ENCODE measurements around the gene BEST1. TPM values are rescaled to one million over a fixed set of nuclear protein-coding genes. Genes with fewer than 3 reads are reported as not detected.
"Not testable (repeated sequence)": the region's sequence is repeated elsewhere in the genome, so short reads cannot be mapped to it uniquely, and the experiment has no call there.

The BEST1 gene
- total RNA-seq, 1 experiment from 2014 or later: 3.5 TPM

DNA sequence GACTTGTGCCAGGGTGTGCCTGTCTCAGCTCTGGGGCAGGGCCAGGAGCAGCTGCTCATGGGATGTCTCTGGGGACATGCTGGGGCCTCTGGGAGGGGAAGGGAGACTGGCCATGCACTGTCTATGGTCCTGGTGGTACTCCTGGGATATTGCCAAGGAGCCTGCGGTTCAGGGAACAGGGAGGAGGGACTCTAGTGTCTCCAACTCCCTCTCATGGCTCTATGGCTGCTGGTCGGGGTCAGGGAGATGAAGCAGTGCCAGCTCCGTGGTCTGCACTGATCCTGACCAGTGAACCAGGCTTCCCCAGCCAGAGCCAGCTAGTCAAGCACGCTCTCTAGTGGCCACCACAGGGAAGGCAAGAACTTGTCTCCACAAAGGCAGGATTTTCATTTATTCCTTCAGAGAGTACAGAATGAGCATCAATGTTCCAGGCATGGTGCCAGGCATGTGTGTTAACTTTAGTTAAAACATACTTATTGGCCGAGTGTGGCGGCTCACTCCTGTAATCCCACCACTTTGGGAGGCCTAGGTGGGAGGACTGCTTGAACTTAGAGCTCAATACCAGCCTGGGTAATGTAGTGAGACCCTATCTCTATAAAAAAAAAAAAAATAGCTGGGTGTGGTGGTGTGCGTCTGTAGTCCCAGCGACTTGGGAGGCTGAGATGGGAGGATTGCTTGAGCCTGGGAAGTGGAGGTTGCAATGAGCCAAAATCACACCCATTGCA lies 2.5 kb upstream of the BEST1 start:
- peak; percentile 88 for DNase-seq (ENCODE audit: low read depth)

DNA sequence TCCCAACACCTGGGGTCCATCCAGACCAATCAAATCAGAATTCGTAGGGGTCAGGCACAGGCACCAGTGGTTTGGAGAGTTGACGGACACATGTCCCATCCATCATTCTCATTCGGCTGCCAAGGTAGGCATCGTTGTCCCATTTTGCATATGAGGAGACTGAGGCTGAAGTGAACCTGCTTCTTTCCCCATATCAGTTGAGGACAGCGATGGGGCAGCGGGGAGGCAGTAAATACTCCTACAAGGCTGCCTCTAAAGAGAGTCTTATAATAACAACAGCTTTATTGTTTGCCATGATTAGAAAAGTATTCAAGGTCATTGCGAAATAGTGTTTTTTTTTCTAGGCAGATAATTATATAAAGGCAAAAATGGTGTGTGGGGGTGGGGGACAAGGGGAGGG lies 1.6 kb upstream of the BEST1 start:
- no peak for DNase-seq (ENCODE audit: low read depth)

- DNase-seq (ENCODE audit: low read depth): peak; percentile 77
Observed at GRCh38 chr11:61949169-61950034, 749 bp upstream of the BEST1 start.

DNA sequence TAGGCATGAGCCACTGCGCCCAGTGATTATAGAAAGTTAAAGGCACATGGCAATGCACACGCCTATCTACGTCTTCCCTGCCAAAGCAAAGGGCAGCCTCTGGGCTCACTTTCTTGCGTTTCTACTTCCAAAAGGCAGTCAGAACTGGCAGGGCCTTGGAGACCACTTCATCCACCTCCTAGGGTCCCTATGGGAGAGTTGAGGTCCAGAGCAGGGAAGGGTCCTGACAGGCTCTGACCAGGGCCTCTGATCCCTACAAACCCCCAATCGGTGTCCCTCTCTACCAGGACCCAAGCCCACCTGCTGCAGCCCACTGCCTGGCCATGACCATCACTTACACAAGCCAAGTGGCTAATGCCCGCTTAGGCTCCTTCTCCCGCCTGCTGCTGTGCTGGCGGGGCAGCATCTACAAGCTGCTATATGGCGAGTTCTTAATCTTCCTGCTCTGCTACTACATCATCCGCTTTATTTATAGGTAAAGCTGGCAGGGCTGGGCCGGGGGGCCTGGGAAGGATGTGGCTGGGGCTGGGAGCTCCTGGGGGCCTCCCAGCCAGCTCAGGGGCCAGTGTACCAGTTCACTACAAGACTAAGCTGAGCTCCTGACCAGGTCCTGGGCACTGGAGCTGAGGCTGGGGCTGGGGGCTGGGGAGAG lies 1.5 kb downstream of the BEST1 start:
- no peak for DNase-seq (ENCODE audit: low read depth)

DNA sequence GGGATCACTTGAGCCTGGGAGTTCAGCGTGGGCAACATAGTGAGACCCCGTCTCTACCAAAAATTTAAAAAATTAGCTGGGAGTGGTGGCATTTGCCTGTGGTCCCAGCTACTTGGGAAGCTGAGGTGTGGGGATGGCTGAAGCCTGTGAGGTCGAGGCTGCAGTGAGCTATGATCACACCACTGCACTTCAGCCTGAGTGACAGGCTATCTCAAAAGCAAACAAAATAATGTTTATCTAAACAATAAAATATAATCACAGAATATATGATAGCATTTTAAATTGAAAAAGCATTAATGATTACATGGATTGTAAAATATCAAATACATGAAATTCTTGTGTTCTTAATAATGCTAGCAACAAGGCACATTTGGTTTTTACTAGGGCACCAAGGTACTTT lies 2.7 kb downstream of the BEST1 start:
- no peak for DNase-seq (ENCODE audit: low read depth)

GRCh38 chr11:61953632-61954031 lies 3.5 kb downstream of the BEST1 start:
- not testable (repeated sequence) for DNase-seq (ENCODE audit: low read depth)

GRCh38 chr11:61954106-61954850 lies 4.1 kb downstream of the BEST1 start:
- peak; percentile 68 for DNase-seq (ENCODE audit: low read depth)

DNA sequence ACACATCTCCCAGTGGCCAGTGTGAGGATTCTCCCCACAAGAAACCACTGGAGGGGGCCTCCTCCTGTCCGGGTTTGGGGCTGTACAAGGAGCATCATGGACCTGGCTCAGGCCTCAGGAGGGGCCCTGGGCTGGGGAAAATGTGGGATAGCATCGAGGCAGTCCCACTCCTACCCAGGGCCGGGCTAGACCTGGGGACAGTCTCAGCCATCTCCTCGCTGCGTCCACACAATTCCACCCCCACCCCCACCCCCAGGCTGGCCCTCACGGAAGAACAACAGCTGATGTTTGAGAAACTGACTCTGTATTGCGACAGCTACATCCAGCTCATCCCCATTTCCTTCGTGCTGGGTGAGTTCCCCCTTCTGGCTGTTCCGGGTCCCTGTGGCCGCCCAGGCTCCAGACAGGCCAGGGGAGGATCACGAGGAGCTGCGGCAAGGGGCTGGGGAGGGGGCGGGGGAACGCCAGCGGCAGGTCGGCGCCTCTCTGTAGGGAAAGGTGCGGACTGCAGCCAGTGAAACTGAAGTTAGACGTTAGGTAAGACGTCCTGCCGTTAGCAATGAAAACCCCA lies 4.8 kb downstream of the BEST1 start:
- DNase-seq (ENCODE audit: low read depth): peak; percentile 91

- DNase-seq (ENCODE audit: low read depth): no peak
Observed at GRCh38 chr11:61955422-61956135, 5.4 kb downstream of the BEST1 start.

DNA sequence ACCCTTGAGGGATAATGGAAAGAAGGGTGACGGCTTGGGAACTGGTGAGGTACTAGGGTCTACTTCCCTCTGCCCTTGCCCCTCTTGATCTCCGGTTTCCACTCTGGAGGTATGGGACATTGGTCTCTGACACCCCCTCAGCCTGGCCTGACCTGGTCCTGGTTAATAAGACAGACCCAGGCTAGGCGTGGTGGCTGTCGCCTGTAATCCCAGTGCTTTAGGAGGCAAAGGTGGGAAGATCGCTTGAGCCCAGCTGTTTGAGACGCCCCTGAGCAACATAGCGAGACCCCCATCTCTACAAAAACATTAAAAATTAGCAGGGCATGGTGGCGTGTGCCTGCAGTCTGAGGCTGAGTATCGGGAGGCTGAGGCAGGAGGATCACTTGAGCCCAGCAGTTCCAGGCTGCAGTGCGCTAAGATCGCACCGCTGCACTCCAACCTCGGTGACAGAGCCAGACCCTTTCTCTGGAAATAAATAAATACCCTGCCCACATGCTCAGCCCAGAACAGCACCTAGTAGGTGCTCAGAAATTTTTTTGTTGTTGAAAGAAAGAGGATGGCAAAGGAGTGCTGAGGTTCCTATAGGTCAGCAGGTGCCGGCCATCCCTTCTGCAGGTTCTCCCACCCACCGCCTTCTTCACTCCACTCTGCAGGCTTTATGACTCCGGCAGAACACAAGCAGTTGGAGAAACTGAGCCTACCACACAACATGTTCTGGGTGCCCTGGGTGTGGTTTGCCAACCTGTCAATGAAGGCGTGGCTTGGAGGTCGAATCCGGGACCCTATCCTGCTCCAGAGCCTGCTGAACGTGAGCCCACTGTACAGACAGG lies 6.3 kb downstream of the BEST1 start:
- no peak for DNase-seq (ENCODE audit: low read depth)

DNA sequence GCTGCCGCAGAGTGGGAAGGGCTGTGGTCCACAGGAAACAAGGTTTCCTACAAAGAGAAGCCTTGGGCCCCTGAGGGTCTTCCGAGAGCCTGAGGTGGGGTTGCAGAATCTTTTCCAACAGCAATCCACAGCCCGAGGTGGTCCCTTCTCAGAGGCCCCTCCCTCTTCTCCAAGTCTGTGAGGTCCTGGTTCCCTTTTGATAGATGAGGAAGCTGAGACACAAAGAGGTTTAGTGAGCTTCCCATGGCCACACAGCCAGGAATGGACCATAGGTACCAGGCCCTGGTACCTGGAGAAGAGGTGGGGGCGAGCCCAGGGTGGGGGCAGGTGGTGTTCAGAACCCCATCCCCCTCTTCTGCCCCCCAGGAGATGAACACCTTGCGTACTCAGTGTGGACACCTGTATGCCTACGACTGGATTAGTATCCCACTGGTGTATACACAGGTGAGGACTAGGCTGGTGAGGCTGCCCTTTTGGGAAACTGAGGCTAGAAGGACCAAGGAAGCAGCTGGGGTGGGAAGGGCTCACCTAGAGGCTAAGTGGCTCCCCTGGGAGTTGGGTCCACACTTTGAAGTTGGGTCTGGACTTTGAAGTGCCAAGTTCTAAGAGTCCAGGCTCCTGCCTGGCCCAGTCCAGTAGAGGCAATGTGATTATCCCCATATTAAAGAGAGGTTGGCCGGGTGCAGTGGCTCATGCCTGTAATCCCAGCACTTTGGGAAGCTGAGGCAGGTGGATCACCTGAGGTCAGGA lies 7.0 kb downstream of the BEST1 start:
- DNase-seq (ENCODE audit: low read depth): no peak

GRCh38 chr11:61958590-61958989 lies 8.4 kb downstream of the BEST1 start:
- DNase-seq (ENCODE audit: low read depth): no peak

- DNase-seq (ENCODE audit: low read depth): no peak
Observed at GRCh38 chr11:61959114-61959513, 9.0 kb downstream of the BEST1 start.

DNA sequence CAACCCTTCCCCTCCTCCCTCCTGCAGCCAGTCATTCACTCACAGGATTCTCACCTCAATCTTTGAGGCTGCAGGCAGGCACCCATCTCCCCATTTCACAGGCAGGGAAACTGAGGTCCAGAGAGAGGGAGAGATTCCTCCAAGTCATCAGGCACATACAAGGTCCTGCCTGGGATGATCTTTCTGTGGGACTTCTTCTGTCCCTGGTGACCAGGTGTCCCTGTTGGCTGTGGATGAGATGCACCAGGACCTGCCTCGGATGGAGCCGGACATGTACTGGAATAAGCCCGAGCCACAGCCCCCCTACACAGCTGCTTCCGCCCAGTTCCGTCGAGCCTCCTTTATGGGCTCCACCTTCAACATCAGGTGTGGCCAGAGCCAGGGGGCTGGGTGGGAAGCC lies 9.5 kb downstream of the BEST1 start:
- DNase-seq (ENCODE audit: low read depth): no peak

DNA sequence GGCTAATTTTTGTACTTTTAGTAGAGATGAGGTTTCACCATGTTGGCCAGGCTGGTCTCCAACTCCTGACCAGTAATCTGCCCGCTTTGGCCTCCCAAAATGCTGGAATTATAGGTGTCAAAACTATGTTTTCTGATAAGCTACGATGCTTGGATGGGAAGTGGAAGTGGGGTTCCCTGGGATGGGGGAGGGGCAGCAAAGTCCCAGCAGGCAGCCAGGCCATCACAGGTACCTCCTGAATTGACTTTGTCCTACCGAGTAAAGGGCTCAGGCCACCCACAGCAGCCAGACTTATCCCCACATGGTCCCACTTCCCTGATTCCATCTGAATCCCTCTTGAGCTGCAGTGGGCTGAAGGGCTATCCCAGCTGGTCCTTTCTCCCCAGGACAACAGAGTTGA lies 10.4 kb downstream of the BEST1 start:
- no peak for DNase-seq (ENCODE audit: low read depth)

DNA sequence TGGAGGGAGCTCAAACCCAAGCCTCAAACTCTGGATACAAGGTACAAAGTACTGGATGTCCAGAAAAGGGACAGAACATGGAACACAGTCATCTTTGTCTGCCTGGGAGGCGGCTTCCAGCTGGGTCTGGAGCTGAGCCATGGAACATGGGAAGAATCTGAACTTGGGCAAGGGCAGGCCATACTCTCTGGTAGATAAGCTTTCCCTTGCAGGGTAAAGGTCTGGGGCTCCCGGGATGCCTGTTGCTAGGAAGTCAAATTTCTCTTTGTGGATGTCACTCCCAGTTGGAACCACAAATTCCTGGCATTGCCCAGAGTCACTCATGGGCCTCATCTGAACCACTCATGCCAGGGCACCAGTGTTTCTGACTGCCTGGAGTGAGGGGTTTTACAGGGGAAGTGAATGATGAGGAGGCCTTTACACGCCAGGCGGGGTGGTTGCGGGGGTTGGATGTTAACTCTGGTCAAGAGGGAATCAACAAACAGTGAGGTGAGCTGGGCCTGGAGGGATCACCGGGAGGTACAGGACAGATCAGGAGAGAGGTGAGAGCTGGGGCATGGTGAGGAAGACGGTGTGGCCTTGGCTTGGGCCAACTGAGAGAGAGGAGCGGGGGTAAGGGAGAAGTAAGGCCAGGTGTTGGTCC lies 11.5 kb downstream of the BEST1 start:
- peak; percentile 81 for DNase-seq (ENCODE audit: low read depth)

DNA sequence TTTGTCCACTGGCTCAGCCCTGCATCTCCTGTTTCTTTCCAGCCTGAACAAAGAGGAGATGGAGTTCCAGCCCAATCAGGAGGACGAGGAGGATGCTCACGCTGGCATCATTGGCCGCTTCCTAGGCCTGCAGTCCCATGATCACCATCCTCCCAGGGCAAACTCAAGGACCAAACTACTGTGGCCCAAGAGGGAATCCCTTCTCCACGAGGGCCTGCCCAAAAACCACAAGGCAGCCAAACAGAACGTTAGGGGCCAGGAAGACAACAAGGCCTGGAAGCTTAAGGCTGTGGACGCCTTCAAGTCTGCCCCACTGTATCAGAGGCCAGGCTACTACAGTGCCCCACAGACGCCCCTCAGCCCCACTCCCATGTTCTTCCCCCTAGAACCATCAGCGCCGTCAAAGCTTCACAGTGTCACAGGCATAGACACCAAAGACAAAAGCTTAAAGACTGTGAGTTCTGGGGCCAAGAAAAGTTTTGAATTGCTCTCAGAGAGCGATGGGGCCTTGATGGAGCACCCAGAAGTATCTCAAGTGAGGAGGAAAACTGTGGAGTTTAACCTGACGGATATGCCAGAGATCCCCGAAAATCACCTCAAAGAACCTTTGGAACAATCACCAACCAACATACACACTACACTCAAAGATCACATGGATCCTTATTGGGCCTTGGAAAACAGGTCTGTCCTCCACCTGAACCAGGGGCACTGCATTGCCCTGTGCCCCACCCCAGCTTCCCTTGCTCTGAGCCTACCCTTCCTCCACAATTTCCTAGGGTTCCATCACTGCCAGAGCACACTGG lies 12.3 kb downstream of the BEST1 start:
- peak; percentile 51 for DNase-seq (ENCODE audit: low read depth)

- no peak for DNase-seq (ENCODE audit: low read depth)
Observed at GRCh38 chr11:61963016-61963281, 12.8 kb downstream of the BEST1 start.
